BLaER1 (cell line): ENCODE measurements around the gene BFSP1.

ENCODE experiments used
- H3K27ac ChIP-seq: shearing (Covaris generic); formaldehyde crosslinking; 2 replicates; pipeline ENCODE4 v1.8.1; 2022
- H3K27me3 ChIP-seq: shearing (Covaris generic); formaldehyde crosslinking; 2 replicates; pipeline ENCODE4 v1.8.1; 2022
- H3K36me3 ChIP-seq: shearing (Covaris generic); formaldehyde crosslinking; 2 replicates; pipeline ENCODE4 v1.8.1; 2022
- H3K4me1 ChIP-seq: shearing (Covaris generic); formaldehyde crosslinking; 2 replicates; pipeline ENCODE4 v1.8.1; 2022
- H3K4me2 ChIP-seq: shearing (Covaris generic); formaldehyde crosslinking; 2 replicates; pipeline ENCODE4 v1.8.1; 2022
- H3K4me3 ChIP-seq: shearing (Covaris generic); formaldehyde crosslinking; 2 replicates; pipeline ENCODE4 v1.8.1; 2022
- H3K9ac ChIP-seq: shearing (Covaris generic); formaldehyde crosslinking; 2 replicates; pipeline ENCODE4 v1.8.1; 2022
- H3K9me3 ChIP-seq: shearing (Covaris generic); formaldehyde crosslinking; 2 replicates; pipeline ENCODE4 v1.8.1; 2022
- H4K20me1 ChIP-seq: shearing (Covaris generic); formaldehyde crosslinking; 2 replicates; pipeline ENCODE4 v1.8.1; 2022
- Cebpa-rat ChIP-seq: shearing (Covaris generic); IDR thresholded peaks from 2 replicates; pipeline ENCODE4 v1.8.1; 2022

Gene BFSP1

GRCh38 chr20:17569616-17570346 lies 38.6 kb upstream of the BFSP1 start, which contains the start of gene DSTN:
Gene DSTN (plus strand): TSS chr20:17570075. CDS start chr20:17570209, 134 bp downstream.
- H3K27ac ChIP-seq, result peak within 1 kb of the TSS; percentile 70
- peak within 1 kb of the TSS; percentile 97 for H3K4me3 ChIP-seq
- H3K4me2 ChIP-seq, result peak within 1 kb of the TSS; percentile 82
- H4K20me1 ChIP-seq, result peaks cover 50% of the 10 kb centered on the region
- peaks cover 34% of the 10 kb centered on the region for H3K4me1 ChIP-seq
- H3K9me3 ChIP-seq, result no peaks in the 10 kb centered on the region
- peaks cover 8% of the 10 kb centered on the region; the same call in 1 of the 2 replicates for H3K36me3 ChIP-seq
- peak within 1 kb of the TSS; percentile 83 for H3K9ac ChIP-seq
- no peak for TF ChIP-seq Cebpa-rat
- H3K27me3 ChIP-seq, result peaks cover 38% of the 10 kb centered on the region

- Histone ChIP-seq H4K20me1 (peaks cover 43% of the 10 kb centered on the region), H3K27ac (no peak overlapping the region), H3K9ac (no peak overlapping the region), H3K4me2 (peak overlapping the region; percentile 74), H3K27me3 (peaks cover 38% of the 10 kb centered on the region), H3K9me3 (no peaks in the 10 kb centered on the region), H3K4me3 (peak overlapping the region; percentile 55), H3K4me1 (peaks cover 34% of the 10 kb centered on the region), H3K36me3 (peaks cover 5% of the 10 kb centered on the region; the same call in 1 of the 2 replicates)
- TF ChIP-seq Cebpa-rat, result no peak
Measured at GRCh38 chr20:17568972-17569521, 37.9 kb upstream of the BFSP1 start.

- Histone ChIP-seq H3K27ac (no peak overlapping the region), H3K27me3 (peaks cover 38% of the 10 kb centered on the region), H3K4me1 (peaks cover 29% of the 10 kb centered on the region), H3K4me3 (no peak overlapping the region), H3K4me2 (no peak overlapping the region), H4K20me1 (peaks cover 35% of the 10 kb centered on the region), H3K36me3 (no peaks in the 10 kb centered on the region), H3K9me3 (no peaks in the 10 kb centered on the region), H3K9ac (no peak overlapping the region)
- TF ChIP-seq Cebpa-rat, result no peak
Measured at GRCh38 chr20:17568045-17568788, 37.0 kb upstream of the BFSP1 start.

GRCh38 chr20:17566345-17566744 lies 35.2 kb upstream of the BFSP1 start:
- Histone ChIP-seq H3K4me3 (no peak overlapping the region), H3K9me3 (no peaks in the 10 kb centered on the region), H3K4me1 (peaks cover 11% of the 10 kb centered on the region), H4K20me1 (peaks cover 16% of the 10 kb centered on the region), H3K27me3 (peaks cover 28% of the 10 kb centered on the region), H3K4me2 (no peak overlapping the region), H3K36me3 (no peaks in the 10 kb centered on the region), H3K9ac (no peak overlapping the region), H3K27ac (no peak overlapping the region)
- TF ChIP-seq Cebpa-rat, result no peak

GRCh38 chr20:17565169-17565845 lies 34.1 kb upstream of the BFSP1 start:
- Histone ChIP-seq H3K36me3 (no peaks in the 10 kb centered on the region), H3K27me3 (peaks cover 22% of the 10 kb centered on the region), H3K4me3 (no peak overlapping the region), H4K20me1 (peaks cover 8% of the 10 kb centered on the region; the same call in 1 of the 2 replicates), H3K4me1 (peaks cover 5% of the 10 kb centered on the region), H3K9me3 (no peaks in the 10 kb centered on the region), H3K27ac (no peak overlapping the region), H3K9ac (no peak overlapping the region), H3K4me2 (no peak overlapping the region)
- TF ChIP-seq Cebpa-rat, result no peak

- H3K9me3 ChIP-seq, result no peaks in the 10 kb centered on the region
- peaks cover 7% of the 10 kb centered on the region for H3K27me3 ChIP-seq
- no peak overlapping the region for H3K27ac ChIP-seq
- H3K4me3 ChIP-seq, result no peak overlapping the region
- no peak for TF ChIP-seq Cebpa-rat
- no peaks in the 10 kb centered on the region for H3K4me1 ChIP-seq
- H3K9ac ChIP-seq, result no peak overlapping the region
- H3K36me3 ChIP-seq, result no peaks in the 10 kb centered on the region
- no peak overlapping the region for H3K4me2 ChIP-seq
- H4K20me1 ChIP-seq, result no peaks in the 10 kb centered on the region
Measured at GRCh38 chr20:17562804-17563305, 31.7 kb upstream of the BFSP1 start.

- Histone ChIP-seq H3K27ac (no peak overlapping the region), H4K20me1 (no peaks in the 10 kb centered on the region), H3K36me3 (no peaks in the 10 kb centered on the region), H3K9me3 (no peaks in the 10 kb centered on the region), H3K9ac (no peak overlapping the region), H3K4me3 (no peak overlapping the region), H3K4me1 (no peaks in the 10 kb centered on the region), H3K4me2 (no peak overlapping the region), H3K27me3 (no peaks in the 10 kb centered on the region)
- TF ChIP-seq Cebpa-rat, result no peak
Measured at GRCh38 chr20:17560344-17561074, 29.3 kb upstream of the BFSP1 start.

GRCh38 chr20:17559338-17559737 lies 28.2 kb upstream of the BFSP1 start:
- H3K27me3 ChIP-seq, result no peaks in the 10 kb centered on the region
- H3K4me3 ChIP-seq, result no peak overlapping the region
- H3K36me3 ChIP-seq, result no peaks in the 10 kb centered on the region
- H3K9ac ChIP-seq, result no peak overlapping the region
- H3K4me1 ChIP-seq, result no peaks in the 10 kb centered on the region
- H3K9me3 ChIP-seq, result no peaks in the 10 kb centered on the region
- no peak overlapping the region for H3K4me2 ChIP-seq
- TF ChIP-seq Cebpa-rat, result no peak
- H4K20me1 ChIP-seq, result no peaks in the 10 kb centered on the region
- no peak overlapping the region for H3K27ac ChIP-seq

- Histone ChIP-seq H3K36me3 (no peaks in the 10 kb centered on the region), H3K4me3 (no peak overlapping the region), H3K27me3 (no peaks in the 10 kb centered on the region), H3K27ac (no peak overlapping the region), H4K20me1 (no peaks in the 10 kb centered on the region), H3K9me3 (no peaks in the 10 kb centered on the region), H3K4me1 (no peaks in the 10 kb centered on the region), H3K9ac (no peak overlapping the region), H3K4me2 (no peak overlapping the region)
- no peak for TF ChIP-seq Cebpa-rat
Measured at GRCh38 chr20:17558941-17559304, 27.7 kb upstream of the BFSP1 start.
